ENCODE data around the gene CYB5R2.

The CYB5R2 gene

DNA sequence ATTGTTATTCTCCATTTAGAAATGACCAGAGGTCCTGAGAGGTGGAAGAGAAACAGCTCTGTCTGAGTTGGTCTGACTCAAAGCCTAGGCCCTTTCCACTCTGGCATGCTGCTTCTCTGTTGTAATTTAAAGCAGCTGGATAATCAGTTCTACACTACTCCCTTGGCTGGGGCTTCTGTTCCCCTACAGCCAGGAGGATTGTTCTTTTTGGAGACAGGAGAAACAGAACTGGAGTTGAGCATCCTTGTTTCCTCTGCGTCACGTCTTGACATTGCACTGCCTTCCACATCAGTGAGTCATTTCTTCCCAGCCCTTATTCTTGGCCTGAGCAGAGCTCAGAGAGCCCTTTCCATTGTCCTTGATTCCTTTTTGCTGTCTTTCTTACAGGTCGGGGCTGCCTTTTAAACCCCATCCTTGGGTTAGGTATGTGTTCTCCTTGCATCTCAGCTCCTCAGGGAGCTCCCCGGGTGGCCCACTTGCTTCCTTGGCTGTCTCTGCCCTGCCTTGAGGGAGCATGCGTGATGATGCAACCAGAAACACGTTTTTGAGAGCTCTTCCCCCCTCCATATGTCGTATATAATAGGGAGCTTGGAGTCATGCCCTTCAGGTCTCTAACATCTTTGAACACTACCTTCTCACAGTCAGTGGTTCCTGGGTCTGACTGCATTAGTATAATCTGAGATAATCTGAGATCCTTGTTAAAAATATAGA is 35.7 kb downstream of the CYB5R2 start:
- H3K4me3 ChIP-seq (ENCODE audit: low read depth, low read length), result no peak overlapping the region
- no peak for DNase-seq (ENCODE audit: low read depth)
- in situ Hi-C loops (cut with HindIII; ENCODE audit: low sequenced_read_pairs), result no loop called here
- TF ChIP-seq, protein P1, sequence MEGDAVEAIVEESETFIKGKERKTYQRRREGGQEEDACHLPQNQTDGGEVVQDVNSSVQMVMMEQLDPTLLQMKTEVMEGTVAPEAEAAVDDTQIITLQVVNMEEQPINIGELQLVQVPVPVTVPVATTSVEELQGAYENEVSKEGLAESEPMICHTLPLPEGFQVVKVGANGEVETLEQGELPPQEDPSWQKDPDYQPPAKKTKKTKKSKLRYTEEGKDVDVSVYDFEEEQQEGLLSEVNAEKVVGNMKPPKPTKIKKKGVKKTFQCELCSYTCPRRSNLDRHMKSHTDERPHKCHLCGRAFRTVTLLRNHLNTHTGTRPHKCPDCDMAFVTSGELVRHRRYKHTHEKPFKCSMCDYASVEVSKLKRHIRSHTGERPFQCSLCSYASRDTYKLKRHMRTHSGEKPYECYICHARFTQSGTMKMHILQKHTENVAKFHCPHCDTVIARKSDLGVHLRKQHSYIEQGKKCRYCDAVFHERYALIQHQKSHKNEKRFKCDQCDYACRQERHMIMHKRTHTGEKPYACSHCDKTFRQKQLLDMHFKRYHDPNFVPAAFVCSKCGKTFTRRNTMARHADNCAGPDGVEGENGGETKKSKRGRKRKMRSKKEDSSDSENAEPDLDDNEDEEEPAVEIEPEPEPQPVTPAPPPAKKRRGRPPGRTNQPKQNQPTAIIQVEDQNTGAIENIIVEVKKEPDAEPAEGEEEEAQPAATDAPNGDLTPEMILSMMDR (IDR thresholded peaks at IDR 0.05; ENCODE audit: low read depth, low read length, missing control alignments), result no peak

- DNase-seq (ENCODE audit: low read depth), result no peak
- TF ChIP-seq, protein P1 (IDR thresholded peaks at IDR 0.05; ENCODE audit: low read depth, low read length, missing control alignments), result no peak
- H3K4me3 ChIP-seq (ENCODE audit: low read depth, low read length), result no peak overlapping the region
- in situ Hi-C loops (cut with HindIII; ENCODE audit: low sequenced_read_pairs), result no loop called here
Measured at GRCh38 chr11:7636350-7636749, 37.0 kb downstream of the CYB5R2 start.

DNA sequence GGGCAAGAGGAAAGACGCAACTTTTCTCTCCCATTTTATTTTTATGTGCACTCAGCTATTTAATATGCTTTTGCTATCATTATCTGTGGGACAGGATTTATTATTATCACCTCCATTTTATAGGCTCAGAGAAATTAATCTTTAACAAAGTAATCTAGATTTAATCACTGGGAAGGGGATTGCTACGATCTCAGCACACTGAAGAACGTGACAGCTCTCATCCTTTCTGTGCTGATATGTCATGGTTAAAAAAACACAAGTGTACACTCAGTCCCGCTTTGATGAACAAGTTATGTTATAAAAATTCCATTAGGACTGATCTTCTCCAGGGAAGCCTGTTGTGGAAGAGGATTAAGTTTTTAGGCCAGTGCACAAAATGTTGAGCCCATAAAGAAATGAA is 37.6 kb downstream of the CYB5R2 start:
- TF ChIP-seq, protein P1 (IDR thresholded peaks at IDR 0.05; ENCODE audit: low read depth, low read length, missing control alignments), result no peak
- DNase-seq (ENCODE audit: low read depth), result no peak
- in situ Hi-C loops (cut with HindIII; ENCODE audit: low sequenced_read_pairs), result no loop called here
- H3K4me3 ChIP-seq (ENCODE audit: low read depth, low read length), result no peak overlapping the region

- H3K4me3 ChIP-seq (ENCODE audit: low read depth, low read length), result no peak overlapping the region
- TF ChIP-seq, protein P1 (IDR thresholded peaks at IDR 0.05; ENCODE audit: low read depth, low read length, missing control alignments), result no peak
- DNase-seq (ENCODE audit: low read depth), result no peak
- in situ Hi-C loops (cut with HindIII; ENCODE audit: low sequenced_read_pairs), result no loop called here
Measured at GRCh38 chr11:7635137-7635536, 38.2 kb downstream of the CYB5R2 start.

DNA sequence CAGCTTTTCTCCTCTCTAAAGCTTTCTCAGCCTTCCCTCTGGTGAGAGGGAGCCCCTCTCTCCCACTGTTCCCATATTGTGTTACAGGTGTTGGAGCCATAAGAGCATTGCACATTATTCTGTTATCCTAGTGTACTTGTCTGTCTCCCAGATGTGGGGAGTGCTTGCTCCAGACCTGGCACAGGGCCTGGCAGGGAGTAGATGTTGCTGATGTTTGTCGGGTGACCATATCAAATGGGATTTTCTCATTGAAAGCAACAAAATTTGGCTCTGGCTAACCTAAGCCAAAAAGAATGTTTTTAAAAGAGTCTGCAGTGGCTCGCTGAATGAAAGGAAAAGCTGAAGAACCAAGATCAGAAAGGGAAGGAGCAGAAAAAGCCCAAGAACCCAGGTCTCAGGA is 41.1 kb downstream of the CYB5R2 start:
- H3K4me3 ChIP-seq (ENCODE audit: low read depth, low read length), result no peak overlapping the region
- DNase-seq (ENCODE audit: low read depth), result no peak
- TF ChIP-seq, protein P1 (IDR thresholded peaks at IDR 0.05; ENCODE audit: low read depth, low read length, missing control alignments), result no peak
- in situ Hi-C loops (cut with HindIII; ENCODE audit: low sequenced_read_pairs), result no loop called here

DNA sequence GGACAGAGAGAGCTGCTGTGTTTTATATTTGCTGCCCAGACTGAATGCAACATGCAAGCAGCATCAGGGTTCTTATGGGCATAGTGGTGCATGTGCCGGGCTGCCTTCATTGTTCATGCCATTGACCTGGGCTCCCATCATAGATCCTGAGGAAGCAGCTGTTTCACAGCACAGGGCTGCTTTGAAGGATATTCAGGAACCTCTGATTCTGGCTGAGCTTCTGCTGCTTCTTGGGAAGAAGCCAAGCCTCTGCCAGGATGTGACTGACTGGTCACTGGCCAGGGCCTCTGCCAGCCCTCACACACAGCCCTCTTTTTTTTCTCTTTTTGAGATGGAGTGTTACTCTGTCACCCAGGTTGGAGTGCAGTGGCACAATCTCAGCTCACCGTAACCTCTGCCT is 43.3 kb downstream of the CYB5R2 start:
- H3K4me3 ChIP-seq (ENCODE audit: low read depth, low read length), result no peak overlapping the region
- no peak for DNase-seq (ENCODE audit: low read depth)
- TF ChIP-seq, protein P1 (IDR thresholded peaks at IDR 0.05; ENCODE audit: low read depth, low read length, missing control alignments), result no peak
- in situ Hi-C loops (cut with HindIII; ENCODE audit: low sequenced_read_pairs), result no loop called here

Measured in astrocyte of the cerebellum (primary cell).